Ecto neural progenitor cell (in vitro differentiated cells): ENCODE data around the gene ZSWIM5.
"Not testable (repeated sequence)": the region's sequence is repeated elsewhere in the genome, so short reads cannot be mapped to it uniquely, and the experiment has no call there.

Experiments used
- DNase-seq: peaks from one replicate; pipeline ENCODE4 v3.0.0-alpha.2; 2018; ENCODE audit warnings: low spot score

The ZSWIM5 gene

DNA sequence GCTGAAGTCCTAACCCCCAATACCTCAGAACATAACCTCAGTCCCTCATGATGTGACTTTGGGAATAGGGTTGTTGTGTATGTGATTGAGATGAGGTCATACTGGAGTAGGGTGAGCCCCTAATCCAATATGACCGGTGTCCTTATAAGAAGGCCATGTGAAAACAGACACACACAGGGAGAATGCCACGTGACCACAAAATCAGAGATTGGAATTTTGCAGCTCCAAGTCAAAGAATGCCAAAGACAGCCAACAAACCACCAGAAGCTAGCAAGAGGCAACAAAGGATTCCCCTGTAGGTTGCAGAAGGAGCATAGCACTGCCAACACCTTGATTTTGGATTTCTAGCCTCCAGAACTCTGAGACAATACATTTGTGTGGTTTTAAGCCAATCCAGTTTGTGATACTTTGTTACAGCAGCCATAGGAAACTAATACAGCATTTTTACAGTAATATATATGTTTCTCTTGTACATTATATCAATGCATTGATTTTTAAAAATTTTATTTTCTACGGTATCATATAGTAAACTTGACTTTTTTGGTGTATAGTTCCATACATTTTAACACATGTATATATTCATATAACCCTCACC lies 5.4 kb downstream of the ZSWIM5 start:
- DNase-seq, result no peak

DNA sequence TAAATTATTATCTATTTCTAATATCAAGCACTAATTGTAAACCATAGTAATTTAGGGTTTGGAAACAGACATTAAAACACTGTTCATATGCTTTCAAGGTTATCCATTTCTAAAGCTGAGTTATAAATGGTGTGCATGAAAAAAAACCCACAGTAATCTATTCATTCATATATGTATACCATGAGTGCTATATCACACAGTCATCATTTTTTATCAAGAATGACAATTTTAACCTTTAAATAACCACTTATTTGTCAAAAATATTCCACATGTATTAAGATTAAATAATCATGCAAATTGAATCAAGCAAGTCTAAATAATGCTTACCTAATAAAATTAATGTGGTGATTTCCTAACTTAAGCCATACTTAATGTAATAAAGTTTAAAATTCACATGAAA lies 6.0 kb downstream of the ZSWIM5 start:
- DNase-seq, result no peak

DNA sequence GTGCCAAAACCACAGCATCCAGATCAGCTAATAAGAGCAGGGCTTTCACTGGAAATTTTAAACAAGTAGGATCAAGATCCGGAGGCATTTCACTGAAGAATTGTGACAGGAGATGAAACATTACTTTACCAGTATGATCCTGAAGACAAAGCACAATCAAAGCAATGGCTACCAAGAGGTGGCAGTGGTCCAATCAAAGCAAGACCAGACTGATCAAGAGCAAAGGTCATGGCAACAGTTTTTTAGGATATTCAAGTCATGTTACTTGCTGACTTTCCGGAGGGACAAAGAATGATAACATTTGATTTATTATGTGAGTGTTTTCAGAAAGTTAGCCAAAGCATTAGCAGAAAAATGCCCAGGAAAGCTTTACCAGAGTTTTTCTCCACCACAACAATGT lies 8.2 kb downstream of the ZSWIM5 start:
- DNase-seq, result no peak

DNA sequence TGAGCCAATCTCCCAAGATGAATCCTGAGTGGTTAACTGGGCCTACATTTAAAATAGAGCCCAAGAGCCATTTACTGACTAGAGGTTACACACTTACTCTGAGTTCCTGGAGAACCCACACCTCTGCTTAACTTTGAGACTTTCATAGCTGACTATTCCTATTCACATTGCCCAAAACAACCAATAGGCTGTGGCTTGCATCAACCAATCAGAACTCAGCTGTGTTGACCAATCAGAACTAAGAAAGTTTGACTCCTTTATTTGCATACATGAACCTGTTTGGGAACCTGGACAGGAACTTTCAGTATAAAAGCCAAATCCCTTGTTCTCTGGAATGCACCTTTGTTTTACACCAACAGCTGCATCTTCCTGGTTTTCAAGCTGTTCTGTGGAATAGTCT lies 9.5 kb downstream of the ZSWIM5 start:
- no peak for DNase-seq

DNA sequence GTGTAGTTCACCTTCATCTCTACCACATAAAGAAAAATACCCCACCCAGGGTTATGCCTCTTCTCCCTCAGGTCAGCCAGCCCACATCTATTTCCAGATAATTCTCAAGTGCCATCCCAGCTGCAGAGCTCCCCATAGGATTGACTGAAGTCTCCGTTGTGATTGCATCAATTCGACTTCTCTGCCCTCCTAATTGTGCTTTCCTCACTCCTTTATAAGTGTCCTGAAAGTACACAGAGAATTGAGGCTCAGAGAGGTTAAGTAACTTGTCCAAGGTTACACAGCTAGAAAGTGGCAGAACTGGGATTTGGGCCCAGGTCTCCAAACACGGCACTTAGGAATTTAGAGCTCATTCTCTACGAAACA lies 15.0 kb downstream of the ZSWIM5 start:
- no peak for DNase-seq

DNA sequence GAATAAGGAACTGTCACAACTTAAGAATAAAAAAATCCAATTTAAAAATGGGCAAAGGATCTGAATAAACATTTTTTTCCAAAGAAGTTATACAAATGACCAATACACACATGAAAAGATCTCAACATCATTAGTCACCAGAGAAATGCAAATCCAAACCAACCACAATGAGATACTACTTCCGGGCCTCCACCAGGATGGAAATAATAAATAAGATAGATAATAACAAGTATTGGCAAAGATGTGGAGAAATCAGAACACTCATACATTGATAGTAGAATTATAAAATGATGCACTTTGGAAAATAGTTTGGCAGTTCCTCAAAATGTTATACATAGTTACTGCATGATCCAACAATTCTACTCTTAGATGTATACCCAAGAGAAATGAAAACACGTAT lies 18.7 kb downstream of the ZSWIM5 start:
- no peak for DNase-seq

DNA sequence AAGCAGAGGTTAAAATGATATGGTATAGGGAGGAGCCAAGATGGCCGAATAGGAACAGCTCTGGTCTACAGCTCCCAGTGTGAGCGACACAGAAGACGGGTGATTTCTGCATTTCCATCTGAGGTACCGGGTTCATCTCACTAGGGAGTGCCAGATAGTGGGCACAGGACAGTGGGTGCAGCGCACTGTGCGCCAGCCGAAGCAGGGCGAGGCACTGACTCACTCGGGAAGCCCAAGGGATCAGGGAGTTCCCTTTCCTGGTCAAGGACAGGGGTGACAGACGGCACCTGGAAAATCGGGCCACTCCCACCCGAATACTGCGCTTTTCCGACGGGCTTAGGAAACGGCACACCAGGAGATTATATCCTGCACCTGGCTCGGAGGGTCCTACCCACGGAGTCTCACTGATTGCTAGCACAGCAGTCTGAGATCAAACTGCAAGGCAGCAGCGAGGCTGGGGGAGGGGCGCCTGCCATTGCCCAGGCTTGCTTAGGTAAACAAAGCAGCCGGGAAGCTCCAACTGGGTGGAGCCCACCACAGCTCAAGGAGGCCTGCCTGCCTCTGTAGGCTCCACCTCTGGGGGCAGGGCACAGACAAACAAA lies 26.4 kb downstream of the ZSWIM5 start:
- not testable (repeated sequence) for DNase-seq

DNA sequence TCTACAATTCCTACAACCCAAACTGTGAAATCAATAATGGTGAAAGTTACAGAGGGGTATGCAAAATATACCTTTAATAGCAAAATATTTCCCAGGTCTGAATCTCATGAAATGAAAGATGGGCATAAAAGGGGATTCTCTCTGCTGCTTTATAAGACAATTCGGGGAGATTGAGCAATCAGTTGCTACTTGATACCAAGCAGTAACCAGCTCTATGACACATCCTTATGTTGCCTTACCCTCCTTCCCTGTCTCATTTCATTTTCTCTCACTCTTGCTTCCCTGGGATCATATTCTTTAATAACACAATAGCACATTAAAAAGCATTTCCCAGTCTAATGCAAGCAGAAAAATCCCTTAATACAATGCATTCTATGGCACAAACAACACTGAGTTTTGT lies 29.0 kb downstream of the ZSWIM5 start:
- DNase-seq, result no peak

DNA sequence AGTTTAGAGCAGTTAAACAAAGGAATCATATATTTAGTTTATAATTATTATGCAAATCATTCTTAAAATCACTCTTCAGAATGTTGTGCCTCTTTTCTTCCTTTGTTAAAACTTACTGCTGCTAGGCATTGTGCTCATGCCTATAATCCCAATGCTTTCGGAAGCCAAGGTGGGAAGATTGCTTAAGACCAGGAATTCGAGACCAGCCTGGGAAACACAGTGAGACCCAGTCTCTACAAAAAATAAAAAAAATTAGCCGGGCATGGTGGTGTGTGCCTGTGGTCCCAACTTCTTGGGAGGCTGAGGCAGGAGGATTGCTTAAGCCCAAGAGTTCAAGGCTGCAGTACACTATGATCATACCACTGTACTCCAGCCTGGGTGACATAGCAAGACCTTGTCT lies 33.6 kb downstream of the ZSWIM5 start:
- no peak for DNase-seq

DNA sequence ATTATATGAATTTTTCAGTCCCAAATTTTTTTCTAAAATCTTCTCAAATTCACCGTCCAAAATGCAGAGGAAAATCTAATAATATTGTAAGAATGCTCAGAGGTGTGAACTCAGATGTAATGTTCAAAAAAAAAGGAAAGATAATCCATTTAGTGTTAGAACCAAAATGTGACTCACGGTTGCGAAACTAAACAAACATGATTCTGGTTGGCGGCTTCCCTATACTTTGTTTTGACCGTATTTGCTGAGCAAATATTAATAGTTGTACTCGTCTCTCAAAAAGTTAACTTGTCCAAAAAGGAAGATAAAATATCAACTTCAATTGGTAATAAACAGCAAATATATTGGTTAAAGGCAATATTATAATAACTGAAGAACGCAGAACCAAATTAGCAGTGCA lies 34.4 kb downstream of the ZSWIM5 start:
- no peak for DNase-seq

DNA sequence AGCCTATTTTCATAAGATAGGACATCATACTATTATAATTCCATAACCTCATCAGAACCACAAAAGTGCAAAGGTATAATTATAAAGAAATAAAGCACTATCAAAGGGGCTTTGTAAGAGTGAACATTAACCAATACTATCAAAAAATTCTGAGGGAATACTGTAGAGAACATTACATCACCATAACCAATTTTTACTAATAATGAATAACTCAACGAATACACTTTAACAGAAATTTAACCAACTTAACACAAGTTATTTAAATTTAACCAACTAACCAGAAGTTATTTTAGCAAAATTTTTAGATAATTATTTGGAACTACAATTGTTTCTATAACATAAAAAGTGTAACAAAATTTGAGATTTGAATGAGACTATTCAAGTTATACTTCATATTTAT lies 34.8 kb downstream of the ZSWIM5 start:
- DNase-seq, result no peak

DNA sequence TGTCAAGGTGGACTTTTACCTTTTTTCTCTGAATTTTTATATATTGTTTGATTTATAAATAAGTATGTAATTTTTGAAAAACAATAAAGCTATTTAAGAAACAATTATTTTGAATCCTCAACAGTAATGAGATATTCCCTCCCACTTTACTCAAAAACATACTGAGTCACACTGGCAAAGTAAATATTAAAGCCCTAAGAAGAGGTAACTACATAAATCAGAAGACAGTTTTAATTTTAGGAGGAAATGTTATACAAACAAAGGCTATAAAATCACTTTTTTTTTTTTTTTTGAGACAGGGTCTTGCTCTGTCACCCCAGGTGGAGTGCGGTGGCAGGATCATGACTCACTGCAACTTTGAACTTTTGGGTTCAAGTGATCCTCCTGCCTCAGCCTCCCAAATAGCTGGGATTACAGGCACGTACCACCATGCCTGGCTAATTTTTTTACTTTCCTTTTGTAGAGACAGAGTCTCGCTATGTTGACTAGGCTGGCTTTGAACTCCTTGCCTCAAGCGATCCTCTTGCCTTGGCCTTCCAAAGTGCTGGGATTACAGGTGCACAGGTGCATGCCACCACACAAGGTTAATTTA lies 36.2 kb downstream of the ZSWIM5 start:
- no peak for DNase-seq

DNA sequence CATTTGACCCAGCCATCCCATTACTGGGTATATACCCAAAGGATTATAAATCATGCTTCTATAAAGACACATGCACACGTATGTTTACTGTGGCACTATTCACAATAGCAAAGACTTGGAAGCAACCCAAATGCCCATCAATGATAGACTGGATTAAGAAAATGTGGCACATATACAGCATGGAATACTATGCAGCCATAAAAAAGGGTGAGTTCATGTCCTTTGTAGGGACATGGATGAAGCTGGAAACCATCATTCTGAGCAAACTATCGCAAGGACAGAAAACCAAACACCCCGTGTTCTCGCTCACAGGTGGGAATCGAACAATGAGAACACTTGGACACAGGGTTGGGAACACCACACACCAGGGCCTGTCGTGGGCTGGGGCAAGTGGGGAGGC lies 38.5 kb downstream of the ZSWIM5 start:
- not testable (repeated sequence) for DNase-seq

DNA sequence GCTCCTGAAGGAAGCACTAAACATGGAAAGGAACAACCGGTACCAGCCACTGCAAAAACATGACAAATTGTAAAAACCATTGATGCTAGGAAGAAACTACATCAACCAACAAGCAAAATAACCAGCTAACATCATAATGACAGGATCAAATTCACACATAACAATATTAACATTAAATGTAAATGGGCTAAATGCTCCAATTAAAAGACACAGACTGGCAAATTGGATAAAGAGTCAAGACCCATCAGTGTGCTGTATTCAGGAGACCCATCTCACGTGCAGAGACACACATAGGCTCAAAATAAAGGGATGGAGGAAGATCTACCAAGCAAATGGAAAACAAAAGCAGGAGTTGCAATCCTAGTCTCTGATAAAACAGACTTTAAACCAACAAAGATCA lies 42.1 kb downstream of the ZSWIM5 start:
- DNase-seq, result not testable (repeated sequence)

DNA sequence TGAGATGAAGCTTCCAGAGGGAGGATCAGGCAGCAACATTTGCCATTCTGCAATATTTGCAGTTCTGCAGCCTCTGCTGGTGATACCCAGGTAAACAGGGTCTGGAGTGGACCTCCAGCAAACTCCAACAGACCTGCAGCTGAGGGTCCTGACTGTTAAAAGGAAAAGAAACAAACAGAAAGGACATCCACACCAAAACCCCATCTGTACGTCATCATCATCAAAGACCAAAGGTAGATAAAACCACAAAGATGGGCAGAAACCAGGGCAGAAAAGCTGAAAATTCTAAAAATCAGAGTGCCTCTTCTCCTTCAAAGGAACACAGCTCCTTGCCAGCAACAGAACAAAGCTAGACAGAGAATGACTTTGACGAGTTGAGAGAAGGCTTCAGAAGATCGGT lies 43.3 kb downstream of the ZSWIM5 start:
- DNase-seq, result not testable (repeated sequence)

DNA sequence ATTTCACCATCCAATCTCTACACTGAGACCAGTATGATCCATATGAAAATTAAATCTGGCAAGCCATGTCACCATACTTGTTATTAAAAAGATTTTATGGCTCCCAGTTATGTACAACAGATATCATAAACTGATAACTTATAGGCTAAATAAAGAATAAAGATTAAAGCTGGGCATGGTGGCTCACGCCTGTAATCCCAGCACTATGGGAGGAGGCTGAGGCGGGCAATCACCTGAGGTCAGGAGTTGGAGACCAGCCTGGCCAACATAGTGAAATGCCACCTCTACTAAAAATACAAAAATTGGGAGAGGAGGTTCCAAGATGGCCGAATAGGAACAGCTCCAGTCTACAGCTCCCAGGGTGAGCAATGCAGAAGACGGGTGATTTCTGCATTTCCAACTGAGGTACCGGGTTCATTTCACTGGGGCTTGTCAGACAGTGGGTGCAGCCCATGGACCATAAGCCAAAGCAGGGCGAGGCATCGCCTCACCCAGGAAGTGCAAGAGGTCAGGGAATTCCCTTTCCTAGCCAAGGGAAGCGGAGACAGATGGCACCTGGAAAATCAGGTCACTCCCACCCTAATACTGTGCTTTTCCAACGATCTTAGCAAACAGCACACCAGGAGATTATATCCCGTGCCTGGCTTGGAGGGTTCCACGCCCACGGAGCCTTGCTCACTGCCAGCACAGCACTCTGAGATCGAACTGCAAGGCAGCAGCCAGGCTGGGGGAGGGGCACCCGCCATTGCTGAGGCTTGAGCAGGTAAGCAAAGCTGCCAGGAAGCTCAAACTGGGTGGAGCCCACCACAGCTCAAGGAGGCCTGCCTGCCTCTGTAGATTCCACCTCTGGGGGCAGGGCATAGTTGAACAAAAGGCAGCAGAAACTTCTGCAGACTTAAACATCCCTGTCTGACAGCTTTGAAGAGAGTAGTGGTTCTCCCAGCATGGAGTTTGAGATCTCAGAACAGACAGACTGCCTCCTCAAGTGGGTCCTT lies 44.1 kb downstream of the ZSWIM5 start:
- not testable (repeated sequence) for DNase-seq

DNA sequence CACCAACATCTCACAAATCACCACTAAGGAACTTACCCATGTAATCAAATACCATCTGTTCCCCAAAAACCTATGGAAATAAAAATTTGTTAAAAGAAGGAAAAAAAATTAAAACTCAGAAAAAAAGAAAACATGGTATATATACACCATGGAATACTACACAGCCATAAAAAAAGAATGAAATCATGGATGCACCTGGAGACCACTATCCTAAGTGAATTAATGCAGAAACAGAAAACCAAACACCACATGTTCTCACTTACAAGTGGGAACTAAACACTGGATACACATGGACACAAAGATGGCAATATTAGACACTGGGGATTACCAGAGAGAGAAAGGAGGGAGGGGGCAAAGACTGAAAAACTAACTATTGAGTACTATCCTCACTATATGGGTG lies 50.4 kb downstream of the ZSWIM5 start:
- no peak for DNase-seq

DNA sequence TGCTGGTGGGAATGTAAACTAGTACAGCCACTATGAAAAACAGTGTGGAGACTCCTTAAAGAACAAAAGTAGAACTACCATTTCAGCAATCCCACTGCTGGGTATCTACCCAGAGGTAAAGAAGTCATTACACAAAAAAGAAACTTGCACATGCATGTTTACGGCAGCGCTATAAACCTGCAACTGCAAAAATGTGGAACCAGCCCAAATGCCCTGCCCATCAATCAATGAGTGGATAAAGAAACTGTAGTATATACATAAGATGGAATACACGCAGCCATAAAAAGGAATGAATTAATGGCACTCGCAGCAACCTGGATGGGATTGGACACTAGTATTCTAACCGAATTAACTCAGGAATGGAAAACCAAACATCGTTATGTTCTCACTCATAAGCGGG lies 51.0 kb downstream of the ZSWIM5 start:
- DNase-seq, result no peak

DNA sequence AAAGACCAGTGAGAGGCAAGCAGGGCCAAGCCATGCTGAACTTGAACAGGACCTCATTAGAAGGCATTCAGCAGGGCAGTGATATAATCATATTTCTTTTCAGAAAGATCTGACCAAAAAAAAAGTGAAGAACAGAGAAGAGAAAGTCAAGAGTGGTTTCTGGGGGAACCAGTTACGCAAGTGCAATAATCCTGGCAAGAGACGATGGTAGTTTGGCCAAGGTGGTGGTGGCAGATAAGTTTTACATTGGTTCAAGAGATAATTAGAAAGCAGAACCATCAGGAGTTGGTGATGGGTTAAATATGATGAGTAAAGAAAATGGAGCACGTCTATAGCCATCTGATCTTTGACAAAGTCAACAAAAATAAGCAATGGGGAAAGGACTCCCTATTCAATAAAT lies 54.3 kb downstream of the ZSWIM5 start:
- DNase-seq, result no peak

DNA sequence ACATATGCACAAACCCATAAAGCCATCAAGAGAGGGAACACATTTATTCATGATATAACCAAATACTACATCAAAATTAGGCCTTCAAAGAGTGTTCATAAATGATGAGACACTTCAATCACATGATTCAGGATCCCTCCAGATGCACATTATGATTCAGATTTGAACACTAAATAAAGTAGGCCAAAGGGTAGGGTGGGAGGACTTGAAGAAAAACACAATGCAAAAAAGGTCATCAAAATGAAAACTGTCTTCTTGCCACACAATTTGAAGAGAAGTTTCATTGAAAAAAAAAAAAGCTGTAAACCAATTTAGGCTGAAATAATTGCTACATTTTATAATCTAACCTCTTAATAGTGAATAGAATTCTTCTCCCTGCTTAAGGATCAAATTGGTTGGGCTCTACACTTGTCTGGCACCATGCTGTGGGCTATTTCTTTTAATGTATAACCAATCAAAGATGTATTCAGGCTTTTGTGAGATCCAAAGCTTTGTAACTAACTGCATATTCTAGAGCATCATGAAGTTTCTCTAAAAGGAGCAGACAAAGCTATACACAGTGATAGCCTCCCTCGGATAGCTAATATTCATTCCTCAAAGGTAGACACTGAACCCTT lies 58.1 kb downstream of the ZSWIM5 start:
- DNase-seq, result no peak

DNA sequence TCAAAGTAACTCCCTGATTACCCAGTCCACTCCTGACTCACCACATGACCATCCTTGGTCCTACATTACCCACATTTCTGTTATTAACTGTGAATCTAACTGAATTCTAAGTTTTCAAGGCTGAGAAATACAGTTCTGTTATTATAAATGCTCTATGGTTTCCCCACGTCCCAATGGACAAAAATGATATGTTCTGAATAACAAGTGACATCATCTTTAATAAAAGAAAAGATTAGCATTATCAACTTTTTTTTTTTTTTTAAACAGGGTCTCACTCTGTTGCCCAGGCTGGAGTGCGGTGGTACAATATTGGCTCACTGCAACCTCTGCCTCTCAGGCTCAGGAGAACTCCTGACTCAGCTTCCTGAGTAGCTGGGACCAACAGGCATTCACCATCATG lies 59.6 kb downstream of the ZSWIM5 start:
- no peak for DNase-seq

DNA sequence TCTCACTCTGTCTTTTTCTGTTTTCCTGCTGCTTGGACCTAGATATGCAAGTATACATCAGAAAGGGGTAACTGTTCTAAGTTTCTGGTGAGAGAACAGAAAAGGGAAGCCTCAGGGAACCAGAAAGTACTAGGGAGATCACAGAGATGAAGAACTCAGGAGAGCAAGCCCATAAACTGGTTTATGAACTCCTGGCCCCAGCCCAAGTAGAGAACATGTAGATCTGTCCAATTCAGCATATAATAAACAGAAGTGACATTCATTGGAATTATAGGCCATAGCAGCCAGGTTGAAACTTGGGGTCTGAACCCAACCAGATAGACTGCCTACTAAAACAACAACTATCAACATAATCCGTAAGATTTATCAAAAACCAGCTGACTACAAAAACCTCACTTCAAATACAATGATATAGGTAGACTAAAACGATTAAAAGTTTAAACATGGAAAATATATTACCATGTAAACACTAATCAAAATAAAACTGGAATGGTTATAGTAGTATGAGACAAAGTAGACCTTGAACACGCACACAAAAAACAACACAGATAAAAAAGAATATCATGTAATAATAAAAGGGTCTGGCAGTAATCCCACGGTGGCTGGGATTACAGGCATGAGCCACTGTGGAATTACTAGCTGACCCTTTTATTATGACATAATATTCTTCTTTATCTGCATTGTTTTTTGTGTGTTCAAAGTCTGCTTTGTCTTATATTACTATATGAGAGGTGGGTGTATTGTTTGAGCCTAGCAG lies 65.0 kb downstream of the ZSWIM5 start:
- no peak for DNase-seq
